ENCODE data around the gene GLIS2.

GLIS2 gene

DNA sequence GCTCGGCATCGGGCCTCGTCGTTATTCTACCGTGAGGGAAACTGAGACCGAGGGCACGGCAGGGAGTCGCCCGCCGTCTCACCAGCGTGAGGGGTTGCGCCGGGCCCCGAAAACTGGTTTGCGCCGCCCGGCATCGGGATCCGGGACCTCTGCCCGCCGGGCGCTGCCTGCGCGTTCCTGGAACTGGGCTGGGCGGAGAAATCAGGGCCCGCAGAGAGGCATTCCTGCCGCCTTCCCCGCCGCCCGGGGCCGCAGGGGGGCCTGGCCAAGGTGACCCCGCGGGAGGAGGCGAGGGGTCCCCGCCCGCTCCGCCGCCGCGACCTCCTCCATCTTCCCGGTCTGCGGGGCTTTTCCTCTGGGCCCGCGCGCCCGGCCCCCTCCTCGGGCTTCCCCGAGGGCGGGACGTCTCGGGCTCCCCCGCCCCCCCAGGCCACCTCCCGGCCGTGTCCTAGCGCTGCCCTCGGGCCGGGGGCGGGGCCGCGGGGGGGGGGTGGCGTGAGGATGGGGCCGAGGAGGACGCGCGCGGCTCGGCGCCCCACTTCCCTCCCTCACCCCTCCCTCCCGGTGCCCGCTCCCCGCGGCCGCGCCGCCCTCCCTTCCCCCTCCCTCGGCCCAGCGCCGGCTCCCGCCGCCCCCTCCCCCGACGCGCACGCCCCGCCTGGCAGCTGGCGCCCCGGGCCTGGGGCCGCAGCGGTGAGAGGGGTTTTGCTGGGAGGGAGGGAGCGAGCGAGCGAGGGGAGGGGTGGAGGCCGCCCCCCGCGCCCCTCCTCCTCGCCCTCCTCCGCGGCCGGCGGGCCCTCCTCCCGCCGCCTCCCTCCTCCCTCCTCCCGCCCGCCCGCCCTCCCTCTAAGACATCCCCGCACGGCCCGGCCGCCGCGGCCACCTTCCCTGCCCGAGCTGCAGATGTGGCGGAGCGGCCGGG, at the start of gene GLIS2:
Gene GLIS2 (plus strand): TSS at position 882 of the 922 bp plus-strand sequence. CDS start 16,214 bp downstream, outside the sequence.
- DNase-seq: no peak

DNA sequence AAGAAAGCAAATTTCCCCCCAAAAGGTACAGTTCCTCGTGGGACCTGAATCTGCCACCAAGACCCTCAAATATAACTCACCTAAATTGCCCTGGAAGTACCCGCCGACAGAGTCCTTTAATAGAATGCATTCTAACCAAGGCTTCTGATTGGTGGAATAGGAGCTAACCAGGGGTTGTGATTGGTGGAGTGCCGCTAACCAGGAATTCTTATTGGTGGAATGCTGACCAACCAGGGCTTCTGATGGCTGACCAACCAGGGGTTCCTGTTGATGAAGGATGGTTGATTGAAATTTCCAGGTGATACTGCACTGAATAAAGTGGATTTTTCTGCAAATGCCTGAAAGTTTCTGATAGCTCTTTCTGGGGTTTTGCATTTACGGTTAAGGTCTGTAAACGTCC, 49.5 kb upstream of the GLIS2 start:
- no peak for DNase-seq

DNA sequence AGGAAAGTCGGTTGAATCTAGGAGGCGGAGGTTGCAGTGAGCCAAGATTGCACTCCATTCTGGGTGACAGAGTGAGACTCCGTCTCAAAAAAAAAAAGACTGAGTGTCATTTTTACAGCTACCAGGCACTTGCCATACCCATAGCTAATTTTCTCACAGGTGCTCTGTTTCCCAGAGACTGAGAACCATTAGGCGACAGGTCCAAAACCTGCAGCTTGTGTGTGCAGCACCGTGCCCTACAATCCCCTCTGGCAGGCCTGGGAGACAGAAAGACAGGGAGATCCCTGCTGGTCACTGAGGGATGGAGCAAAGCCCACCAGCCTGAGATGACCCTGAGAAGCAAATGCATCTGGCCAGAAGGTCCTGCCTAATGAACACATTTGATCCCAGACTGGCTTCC, 45.8 kb upstream of the GLIS2 start:
- DNase-seq: no peak

DNA sequence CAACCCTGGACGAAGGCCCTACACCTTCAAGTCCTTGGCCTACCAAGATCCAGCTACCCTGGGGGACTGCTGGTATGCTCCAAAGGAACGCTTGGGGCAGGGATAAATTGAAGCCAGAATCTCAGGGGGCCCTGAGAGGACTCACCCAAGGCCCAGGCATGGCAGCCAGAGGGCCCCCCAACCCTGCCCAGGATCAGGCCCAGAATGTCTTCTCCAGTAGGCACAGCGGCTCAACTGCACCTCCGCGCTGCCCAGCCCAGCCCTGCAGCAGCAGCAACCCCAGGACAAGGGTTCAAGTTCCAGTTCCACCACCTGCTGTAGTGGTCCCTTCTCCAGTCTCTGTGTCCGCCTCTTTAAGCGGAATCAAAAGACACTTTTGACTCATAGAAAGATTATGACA, 45.3 kb upstream of the GLIS2 start:
- no peak for DNase-seq

DNA sequence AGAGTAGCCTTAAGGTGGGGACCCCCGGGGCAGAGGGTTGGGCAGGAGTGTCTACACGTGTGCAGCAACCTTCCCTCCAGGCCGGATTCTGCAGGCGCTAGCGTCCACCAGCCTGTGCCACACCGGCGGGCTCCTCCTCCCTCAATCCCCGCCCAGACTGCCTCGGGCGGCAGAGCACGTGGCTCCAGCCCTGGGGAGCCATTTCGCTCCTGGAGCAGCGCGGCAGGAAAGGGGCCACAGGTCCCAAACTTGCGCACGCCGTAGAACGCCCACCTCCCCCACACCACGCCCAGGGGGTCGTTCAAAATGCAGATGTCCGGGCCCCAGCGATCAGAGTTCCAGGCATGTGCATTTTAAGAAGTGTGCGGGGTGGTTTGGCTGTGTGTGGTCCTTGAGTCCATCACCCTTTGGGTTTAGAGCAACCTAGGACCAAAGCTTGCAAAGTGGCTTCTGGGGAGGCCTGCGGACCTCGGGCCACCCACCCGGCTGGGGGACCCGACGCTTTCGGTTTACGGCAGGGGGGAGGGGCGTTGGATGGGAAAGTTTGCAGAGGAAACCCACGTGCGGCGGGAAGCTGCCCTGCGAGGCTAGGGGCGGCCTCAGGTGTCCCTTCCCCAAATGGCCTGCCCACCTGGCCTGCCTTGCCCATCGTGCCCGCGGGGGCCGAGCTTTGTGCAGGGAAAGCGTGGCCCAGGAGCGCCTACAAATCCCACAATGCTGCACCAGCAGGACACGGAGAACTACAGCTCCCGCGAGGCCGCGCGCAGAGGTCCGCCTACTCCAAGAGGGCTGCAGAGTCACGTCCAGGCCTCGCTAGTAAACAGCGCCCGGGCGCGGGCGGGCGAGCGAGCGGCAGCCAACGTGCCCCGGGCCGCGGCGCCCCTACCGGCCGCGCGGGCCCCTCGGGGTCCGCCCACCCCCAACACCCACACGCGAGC, 44.4 kb upstream of the GLIS2 start:
- DNase-seq: peak; percentile 91

DNA sequence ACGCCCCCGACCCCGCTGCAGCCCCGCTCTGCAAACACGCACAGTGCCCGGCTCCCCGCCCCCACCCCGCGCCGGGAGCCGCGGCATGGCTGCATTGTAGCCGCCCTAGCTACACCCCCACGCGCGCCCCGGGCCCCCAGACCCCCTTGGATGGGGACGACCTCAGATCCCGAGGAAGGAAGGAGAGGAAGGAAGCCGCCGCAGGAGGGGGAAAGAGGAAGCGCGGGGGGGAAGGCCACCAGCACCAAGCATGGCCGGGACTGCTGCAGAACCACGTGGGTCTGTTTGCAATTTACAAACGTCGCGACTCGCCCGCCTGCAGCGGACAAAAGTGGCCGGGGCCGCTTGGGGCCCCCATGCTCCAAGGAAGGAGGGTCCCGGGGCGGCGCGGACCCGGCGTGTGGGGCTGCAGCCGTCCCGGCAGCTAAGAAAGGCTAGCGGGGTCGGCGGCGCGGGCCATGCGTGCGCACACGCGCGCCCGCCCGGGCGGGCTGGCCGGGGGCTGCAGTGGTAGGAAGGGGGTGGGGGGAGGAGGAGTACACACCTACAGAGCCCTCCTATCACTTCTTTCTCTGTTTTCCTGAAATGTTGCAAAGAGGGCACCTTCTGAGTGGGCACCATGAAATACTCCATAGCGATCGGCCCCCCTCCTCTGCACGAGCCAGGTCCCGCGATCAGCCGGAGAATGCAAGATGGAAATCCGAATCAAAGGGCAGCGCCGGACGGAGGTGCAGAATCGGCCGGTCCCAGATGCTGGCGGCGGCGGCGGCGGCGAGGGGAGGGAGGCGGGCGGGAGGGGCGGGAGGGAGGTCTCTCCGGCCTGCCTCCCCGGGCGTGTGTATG, 43.5 kb upstream of the GLIS2 start:
- DNase-seq: peak; percentile 68

DNA sequence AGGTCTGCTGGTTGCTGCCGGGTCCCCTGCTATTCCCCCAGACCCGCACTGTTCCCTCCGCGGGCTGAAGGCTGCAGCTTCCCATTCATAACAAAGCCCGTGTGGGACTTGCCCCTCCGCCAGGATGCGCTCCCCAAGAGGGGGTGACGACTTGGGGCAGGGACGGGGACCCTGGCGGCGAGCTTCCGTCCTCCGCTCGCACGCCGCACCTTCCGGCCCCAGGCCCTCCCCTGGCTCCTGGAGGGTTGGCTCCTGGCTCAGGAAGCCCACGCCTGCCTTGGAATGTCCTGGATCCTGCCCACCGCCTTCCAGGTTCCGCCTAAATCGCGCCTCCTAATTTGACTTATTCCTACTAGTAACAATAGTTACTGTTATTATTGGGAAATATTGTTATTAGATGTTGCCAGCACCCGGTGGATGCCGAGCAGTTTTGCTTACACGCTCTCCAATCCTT, 42.0 kb upstream of the GLIS2 start:
- peak; percentile 24 for DNase-seq

DNA sequence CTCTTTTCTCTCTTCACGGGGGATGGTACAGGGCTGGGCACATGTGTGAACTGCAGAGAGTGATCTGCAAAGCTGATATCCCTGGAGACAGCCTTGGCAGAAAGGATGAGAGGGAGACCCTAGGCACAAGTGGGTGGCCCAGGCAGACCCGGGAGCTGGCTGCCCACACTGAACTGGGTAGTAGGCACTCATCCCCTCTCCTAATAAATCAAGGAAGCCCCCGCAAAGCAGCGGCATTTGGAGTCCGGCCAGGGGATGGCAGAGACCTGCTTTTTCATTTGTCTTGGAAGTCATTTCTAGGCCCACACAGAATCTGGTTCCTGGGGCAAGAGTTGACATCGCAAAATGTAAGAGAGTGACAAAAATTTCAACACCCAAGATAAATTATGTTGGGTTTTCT, 40.0 kb upstream of the GLIS2 start:
- no peak for DNase-seq

DNA sequence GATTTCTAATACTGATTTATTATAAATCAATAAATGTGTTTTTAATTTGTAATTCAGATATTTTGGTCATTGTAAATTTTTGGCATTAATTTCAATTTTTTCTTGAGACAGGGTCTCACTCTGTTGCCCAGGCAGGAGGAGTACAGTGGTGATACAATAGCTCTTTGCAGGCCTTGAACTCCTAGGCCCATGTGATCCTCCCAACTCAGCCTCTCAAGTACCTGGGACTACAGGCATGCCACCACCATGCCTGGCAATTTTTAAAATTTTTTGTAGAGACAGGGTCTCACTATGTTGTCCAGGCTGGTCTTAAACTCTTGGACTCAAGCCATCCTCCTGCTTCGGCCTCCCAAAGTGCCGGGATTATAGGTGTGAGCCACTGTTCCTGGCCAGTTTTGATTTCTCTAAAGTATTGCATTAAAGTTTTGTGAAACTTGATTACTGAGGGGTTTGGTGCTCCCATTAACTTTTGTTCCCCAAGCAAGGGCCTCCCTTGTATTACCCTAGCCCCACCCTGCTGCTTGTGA, 37.8 kb upstream of the GLIS2 start:
- no peak for DNase-seq

DNA sequence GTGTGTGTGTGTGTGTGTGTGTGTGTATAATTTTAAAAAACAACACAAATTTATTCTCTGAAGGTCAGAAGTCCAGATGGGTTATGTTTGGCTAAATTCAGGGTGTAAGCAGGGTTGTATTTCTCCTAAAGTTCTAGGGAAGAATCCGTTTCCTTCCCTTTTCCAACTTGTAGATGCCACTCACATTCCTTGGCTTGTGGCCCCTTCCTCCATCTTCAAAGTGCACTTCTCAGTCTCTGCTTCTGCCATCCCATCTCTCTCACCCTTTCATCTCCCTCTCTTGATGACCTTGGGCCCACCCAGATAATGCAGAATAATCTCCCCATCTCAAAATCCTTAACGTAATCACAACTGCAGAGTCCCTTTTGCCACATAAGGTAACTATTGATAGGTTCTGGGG, 35.2 kb upstream of the GLIS2 start:
- DNase-seq: no peak

DNA sequence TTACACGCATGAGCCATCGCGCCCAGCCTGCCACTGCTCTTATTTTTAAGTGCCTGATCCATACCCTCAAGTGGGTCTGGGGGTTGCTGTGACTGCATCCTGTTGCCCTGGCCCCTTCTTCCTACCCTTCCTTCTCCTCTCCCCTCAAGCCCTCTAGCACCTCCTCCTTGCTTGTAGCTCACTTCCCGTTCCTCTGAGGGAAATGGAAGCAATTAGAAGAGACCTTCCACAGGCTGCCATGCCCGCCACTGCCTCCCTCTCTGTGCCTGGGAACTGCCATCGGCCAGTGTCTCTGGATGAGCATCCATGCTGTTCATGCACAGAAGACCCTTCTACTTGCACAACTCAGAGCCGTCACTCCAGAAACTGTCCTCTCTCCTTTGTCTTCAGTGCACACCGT, 32.4 kb upstream of the GLIS2 start:
- peak; percentile 16 for DNase-seq

DNA sequence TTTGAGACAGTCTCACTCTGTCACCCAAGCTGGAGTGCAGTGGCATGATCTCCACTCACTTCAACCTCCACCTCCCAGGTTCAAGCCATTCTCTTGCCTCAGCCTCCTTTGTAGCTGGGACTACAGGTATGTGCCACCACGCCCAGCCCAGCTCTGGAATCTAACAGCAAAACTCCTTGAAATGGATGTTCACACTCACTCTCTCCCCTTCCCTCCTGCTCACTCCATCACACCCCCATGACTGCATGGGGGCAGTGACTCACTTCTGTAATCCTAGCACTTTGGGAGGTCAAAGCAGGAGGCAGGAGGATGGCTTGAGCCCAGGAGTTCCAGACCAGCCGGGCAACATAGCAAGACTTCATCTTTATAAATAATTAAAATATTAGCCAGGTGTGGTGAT, 31.9 kb upstream of the GLIS2 start:
- DNase-seq: no peak

DNA sequence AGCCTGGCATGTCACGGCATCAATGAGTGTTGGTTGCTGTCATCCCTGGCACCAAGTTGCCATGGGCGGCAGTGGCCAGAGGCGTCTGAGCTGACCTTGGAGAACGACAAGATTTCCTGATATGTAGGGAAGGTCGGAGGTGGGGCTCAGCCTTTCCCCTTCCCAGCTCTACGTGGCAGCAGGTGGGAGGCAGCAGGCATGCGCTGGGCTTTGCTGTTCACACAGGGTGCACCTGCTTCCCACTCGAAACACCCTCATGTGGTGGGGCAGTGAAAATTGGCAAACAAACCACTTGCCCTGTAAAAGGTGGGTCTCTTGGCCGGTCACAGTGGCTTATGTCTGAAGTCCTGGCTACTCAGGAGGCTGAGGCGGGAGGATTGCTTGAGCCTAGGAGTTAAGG, 30.7 kb upstream of the GLIS2 start:
- no peak for DNase-seq

DNA sequence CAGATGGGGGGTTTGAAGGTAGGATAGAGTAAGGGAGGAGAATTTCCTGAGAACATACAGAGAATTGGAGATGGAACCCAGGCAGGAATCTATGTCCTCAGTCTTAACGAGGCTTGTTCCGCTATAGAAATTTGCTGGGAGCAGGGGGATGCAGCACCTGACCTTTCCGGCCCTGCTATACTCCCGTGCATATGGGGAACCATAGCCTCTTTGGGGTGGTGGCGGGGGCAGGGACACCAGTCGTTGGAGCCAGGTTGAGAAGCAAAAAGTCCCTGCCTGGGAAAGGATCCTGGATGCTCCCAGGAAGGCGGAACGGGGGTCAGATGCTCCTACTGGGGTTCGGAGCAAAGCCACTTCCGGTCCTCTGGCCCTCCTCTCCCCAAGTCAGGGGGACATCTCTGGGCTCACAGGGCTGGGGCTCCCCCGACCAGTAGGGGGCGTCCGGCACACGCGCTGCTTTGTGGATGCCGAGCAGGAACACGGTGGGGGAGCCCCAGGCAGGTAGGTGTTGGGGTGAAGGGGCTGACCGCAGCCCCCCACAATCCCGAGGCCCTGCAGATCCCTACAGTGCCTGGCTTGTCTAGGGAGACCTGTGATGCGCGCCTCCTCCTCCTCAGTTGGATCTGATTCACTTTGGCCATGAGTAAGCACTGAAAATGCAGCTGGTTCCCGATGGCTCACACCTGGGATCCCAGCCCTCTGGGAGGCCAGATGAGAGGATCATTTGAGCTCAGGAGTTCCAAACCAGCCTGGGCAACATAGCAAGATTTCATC, 27.5 kb upstream of the GLIS2 start:
- peak; percentile 55 for DNase-seq

DNA sequence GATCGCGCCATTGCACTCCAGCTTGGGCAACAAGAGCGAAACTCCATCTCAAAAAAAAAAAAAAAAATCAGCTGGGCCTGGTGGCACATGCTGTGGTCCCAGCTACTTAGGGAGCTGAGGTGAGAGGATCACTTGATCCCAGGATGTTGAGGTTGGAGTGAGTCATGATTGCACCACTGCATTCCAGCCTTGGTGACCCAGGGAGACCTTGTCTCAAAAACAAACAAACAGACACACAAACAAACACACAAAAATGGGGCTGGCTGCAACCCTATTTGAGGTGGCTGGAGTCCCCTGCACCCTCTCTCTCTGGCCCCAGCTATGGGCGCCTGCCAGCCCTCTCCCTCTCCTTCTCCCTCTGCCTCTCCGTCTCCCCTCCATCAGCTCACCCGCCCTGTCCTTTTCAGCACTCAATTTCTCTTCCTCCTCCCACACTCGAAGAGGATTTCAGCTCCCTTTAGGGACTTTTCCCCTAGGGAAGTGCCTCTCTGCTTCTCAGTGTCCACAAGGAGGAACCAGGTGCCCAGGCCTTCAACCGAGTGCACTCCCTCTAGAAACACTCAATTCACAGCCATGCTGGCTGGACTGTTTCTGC, 25.5 kb upstream of the GLIS2 start:
- peak; percentile 79 for DNase-seq

DNA sequence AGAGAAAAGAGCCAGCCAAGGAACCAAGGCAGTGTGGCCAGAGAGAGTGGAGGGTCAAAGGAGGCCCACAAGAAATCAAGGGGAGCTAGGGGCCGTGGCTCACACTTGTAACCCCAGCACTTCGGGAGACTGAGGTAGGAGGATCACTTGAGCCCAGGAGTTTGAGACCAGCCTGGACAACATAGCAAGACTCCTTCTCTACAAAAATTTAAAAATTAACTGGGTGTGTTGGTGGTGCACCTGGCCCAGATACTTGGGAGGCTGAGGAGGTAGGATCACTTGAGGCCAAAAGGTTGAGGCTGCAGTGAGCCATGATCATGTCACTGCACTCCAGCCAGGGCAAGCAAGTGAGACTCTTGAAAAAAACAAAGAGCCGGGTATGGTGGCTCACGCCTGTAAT, 24.2 kb upstream of the GLIS2 start:
- no peak for DNase-seq

DNA sequence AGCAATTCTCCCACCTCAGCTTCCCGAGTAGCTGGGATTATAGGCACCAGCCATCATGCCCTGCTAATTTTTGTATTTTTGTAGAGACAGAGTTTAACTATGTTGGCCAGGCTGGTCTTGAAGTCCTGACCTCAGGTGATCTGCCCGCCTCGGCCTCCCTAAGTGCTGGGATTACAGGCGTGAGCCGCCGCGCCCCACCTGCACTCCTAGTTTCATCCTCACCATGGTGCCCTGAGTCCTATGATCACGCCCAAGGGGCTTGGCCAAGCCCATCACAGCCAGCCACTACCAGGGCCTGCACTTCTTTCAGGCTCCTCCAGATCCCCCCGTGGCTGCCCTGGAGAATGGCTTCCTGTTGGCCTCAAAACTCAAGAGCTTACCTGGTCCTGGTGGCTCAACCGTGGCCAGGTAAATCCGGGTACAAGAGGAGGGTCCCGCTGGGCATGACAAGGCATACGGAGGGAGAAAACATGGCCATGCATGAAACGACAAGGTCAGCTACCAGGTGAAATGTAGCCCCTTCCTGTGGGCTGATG, 22.6 kb upstream of the GLIS2 start:
- DNase-seq: no peak

DNA sequence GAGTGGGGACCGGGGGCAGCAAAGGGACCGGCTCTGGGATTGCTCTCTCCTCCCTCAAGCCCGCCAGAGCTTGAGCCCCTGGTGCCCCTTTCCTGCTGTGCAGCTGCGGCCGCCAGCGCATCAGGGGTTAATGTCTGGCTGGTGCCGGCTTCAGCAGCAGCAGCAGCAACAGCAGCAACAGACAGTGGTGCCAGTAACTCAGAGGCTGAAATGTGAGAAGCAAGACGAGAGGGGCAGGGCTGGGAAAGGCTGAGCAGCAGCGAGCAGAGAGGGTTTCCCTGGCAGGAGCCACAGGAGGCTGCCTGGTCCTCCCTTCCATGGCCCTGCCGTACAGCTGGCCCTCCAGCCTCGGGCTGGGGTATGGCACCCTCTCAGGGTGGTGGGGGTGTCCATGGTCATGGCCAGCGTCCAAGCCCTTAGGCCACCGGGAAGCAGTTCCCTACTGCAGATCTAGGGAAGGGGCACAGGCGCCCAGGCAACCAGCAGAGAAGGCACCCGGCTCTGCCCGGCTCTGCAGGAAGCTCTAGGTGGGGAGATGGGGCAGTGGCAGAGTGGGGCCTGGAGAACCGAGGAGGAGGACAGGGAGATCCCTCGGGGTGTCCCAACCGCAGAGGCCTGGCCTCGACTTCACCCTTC, 21.9 kb upstream of the GLIS2 start:
- no peak for DNase-seq

DNA sequence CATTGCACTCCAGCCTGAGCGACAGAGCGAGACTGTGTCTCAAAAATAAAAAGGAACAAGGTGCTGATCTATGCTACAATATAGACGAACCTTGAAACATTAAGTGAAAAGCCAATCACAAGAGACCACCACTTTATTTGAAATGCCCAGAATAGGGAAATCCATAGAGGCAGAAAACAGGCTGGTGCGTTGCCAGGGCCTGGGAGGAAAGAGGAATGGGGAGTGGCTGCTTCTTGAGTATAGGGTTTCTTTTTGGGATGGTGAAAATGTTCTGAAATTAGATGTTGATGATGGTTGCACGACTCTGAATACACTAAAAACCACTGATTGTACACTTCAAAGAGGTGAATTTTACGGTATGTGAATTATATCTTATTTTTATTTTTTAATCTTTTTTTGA, 20.3 kb upstream of the GLIS2 start:
- no peak for DNase-seq

DNA sequence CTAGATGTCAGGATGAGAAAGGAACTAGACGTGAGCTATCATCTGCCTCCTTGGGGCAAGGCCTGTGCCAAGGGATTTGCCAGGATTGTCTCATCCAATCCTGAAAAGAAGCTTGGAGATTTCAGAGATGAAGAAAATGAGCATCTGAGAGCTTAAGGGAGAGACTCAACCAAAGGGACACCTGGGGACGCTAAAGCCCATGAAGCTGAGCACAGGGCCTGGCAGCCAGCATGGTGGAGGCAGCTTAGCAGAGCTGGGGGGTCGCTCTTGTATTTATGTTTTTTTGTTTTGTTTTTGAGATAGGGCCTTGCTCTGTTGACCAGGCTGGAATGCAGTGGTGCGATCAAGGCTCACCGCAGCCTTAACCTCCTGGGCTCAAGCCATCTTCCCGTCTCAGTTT, 18.4 kb upstream of the GLIS2 start:
- DNase-seq: no peak
